CD4-positive, alpha-beta T cell treated with Interferon alpha-2 for 1 hour (primary cell): ENCODE measurements around the gene RETREG2.

ENCODE experiments used
- DNase-seq, 2 donors: peaks; one replicate each; pipeline ENCODE4 v3.0.0-alpha.2; 2020 to 2022

RETREG2 gene

DNA sequence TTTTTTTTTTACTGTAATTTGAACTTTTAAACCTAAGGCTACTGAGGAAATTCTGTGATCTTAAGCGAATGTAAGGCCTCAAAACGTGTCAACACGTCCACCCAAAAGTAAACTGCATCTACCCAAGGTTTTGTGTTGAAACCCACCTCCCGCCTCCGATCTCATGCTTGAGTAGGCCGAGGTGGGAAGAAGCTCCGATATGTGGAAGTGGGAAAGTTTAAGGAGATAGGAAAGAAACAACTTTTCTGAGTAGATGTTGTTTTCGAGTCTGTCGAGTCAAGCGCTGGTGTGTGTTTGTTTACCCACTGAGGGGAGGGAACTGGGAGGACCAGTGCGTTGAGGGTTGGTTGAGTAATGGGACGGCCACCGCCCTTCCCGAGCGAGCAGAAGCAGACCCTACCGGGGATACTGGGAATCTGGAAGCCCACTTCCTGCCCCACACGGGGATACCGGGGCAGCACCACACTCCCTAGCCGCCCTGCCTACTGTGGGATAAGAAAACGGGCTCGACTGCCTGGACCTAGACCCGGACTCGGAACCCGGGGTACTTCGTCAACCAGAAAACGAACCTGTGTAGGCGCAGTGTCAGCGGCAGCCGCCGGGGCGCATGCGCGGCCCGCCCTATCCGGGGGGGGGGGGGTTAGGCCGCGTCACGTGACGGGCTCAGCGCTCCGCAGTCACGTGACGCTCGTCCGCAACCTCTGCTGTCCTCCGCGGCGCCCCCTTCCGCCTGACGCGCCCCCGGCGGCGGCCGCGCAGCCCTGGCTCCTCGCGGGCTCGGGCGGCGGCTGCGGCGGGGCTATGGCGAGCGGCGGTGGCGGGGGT, at the start of gene RETREG2:
TSS of gene RETREG2 (plus strand) at position 724 of the 825 bp plus-strand sequence. CDS start at position 802, 78 bp downstream.
- DNase-seq, result peak; percentile 90 to 91

- DNase-seq, result no peak
Observed at GRCh38 chr2:219128396-219128795, 49.7 kb upstream of the RETREG2 start.

DNA sequence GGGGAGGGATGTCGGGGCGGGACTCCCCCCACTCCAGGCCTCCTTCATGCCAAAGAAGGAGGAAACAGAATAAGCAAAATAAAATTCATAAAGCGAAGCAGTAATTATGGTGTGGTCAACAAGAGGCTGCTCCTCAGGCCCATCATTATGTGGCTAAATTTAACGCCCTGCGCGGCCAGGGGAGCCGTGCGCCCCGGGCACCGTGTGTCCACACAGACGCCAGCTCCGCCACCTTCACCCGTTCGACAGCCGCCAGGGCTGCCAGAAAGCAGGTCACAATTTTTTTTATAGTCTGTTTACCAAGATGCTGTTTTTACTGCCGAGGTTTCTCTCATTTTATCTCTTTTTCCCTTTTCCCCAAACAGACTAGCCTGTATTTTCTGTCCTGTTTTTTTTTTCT, 48.5 kb upstream of the RETREG2 start:
- no peak for DNase-seq

DNA sequence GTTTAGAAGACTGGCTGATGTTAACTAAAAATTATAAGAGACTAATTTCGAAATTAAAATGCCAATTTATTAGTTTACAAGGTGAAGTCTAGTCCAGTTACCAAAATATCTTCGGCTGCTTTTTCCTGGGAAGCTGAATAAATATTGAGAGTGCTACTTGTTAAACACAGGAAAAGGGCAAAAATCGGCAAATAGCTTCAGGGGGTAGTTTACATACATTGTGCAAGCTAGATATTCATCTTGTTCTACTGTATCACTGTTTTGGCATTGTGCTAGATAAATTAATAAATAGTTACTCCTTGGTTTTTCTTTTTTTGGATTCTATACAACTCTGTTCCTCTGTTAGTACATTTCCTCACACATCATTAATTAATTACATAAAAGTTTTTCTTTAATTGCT, 46.7 kb upstream of the RETREG2 start:
- DNase-seq, result no peak

DNA sequence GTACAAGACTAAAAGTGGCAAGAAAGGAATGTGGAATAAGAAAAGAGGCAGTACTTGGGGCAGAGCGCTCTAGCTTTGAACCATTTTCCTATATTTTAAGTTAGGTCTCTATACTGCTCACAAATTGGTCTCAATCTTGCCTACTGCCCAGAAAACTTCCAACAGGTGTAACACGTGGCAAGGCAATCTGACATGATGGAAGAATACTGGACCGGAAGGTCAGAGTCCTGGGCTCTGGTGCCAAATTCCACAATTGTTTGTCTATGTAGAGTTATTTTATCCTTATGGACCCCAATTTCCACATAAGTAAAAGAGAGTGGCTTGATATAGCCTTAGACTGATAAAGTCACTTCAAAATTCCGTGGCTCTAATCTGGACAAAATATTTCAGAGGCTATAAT, 46.3 kb upstream of the RETREG2 start:
- DNase-seq, result no peak

DNA sequence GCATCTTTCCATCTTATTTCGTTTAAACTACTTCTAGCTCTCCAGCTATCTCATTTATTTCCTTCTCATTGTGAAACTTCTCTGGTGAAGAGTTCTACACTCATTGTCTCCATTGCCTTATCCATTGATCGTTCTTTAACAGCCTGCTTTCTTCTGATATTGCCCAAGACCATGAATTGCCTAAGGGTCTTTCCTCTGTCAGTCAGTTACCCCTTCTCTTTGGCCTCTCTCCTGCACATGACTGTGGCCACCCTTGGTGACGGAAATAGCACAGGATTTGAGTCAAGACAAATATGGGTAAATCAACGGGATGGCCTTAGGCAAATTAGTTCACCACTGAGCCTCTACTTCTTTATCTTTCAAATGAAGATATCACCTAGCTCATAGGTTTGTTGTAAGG, 44.1 kb upstream of the RETREG2 start:
- no peak for DNase-seq

DNA sequence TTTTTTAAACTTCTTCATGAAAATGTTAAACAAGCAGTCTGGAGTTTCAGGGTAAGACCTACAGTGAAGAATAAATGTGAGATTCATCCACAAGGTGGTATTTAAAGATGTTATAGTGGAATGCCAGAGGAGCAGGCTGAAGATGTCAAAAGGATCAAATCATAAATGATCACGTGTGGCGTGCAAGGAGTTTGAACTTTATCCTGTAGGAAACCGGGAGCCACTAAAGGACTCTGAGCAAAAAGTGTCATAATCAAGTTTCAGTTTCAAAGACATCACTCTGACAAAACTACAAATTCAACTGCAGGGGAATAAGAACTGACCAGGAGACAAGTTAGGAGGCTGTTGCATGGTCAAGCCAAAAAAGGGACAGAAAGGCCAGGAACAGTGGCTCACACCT, 37.4 kb upstream of the RETREG2 start:
- no peak for DNase-seq

DNA sequence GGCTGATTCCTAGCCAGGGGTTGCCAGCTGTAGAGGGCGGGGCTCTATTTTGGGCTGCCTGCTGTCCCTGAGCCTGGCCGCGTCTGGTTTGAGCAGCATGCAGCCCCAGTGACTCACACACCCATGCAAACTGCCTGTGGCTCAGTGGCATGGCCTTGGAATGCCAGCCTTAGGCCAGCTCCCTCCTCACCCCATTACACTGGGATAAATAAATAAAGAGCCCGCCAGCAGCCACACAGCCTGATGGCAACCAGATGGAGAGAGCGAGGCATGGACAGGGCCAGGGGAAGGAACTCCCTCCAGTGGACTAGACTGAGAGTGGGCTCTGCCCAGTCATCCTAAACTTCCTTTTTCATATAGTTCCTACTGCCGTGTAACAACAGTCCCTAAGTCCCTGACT, 35.7 kb upstream of the RETREG2 start:
- DNase-seq, result no peak

- no peak for DNase-seq
Observed at GRCh38 chr2:219149667-219150066, 28.4 kb upstream of the RETREG2 start.

GRCh38 chr2:219155054-219155644, 22.9 kb upstream of the RETREG2 start:
- DNase-seq, result peak; percentile 24 to 75

GRCh38 chr2:219157396-219157795, 20.7 kb upstream of the RETREG2 start:
- no peak for DNase-seq

DNA sequence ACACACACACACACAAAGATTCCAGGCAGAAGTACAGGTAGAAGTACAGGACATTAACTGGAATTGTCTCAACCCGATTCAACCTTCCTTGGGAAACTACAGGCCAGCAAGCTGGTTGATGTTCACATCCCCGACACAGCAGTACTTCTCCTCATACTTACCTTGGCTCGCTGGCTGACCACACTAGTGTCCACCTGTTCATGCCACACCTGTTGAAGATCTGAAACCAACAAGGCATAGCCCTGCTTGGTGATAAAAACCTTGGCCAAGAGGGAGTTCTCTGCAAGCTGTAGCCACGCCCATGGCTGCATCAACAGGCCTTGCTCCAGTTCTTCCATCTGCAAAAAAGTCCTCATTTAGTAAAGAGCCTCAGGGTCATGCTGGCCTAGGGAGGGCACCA, 20.1 kb upstream of the RETREG2 start:
- DNase-seq, result no peak

DNA sequence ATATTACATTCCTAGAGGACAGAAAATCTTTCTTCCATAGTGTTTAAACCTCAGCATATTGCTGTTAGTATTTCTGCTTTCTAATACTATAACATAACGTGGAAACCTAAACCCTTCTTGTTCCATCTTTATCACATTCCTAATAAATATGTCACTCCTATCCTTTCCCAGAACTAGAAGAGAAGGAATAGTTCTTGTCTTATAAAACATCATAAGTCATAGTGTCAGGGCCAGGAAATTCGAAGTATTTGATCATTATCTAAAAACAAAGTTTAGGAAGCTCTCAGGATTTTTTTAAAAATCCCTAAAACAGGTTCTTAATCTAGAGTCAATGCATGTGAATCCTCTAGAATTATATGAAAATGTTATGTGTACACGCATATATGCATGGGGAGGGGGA, 19.5 kb upstream of the RETREG2 start:
- DNase-seq, result no peak

- no peak for DNase-seq
Observed at GRCh38 chr2:219159771-219160185, 18.3 kb upstream of the RETREG2 start.

DNA sequence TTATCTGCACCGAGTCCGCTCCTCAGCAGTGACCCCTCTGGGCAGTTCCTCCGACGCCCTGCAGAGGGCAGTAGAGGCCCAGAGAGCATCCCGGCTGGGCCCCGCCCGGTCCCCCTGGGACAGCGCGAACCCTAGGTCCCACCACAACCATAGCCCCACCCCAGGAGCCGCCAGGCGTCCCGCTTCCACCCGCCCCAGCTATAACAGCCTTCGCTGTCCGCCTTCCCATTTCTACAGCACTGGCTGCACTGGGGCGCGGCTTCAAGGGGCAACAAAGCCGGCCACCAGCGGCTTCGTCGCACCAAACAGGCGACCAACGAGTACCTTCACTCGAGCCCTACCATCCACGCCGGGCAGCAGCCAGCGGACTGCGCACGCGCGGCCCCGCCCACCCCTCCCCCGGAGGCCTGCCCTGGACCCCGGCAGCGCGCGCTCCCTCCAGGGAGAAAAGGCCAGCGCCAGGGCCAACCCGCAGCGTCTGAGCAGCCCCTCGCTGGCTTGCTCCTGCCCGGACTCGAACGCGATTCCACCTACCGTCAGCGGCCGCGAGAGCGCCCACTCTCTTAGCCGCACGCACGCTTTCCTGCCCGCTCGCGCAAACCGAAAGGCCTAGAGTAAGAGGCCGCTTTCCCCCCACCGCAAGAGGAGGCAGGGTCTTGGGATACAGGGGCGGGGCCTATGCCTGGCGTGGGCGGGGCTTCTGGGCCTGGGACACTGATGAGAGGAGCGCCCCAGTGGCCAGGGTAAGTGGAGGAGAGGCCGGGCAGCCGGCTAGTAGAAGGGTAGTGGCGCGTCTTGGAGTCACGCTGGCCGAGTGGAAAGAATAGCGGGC, 17.7 kb upstream of the RETREG2 start, which contains the start of gene NHEJ1:
TSS of gene NHEJ1 (minus strand) at position 630 of the 832 bp plus-strand sequence. CDS start 2,453 bp downstream, outside the sequence.
- peak; percentile 93 to 95 for DNase-seq

DNA sequence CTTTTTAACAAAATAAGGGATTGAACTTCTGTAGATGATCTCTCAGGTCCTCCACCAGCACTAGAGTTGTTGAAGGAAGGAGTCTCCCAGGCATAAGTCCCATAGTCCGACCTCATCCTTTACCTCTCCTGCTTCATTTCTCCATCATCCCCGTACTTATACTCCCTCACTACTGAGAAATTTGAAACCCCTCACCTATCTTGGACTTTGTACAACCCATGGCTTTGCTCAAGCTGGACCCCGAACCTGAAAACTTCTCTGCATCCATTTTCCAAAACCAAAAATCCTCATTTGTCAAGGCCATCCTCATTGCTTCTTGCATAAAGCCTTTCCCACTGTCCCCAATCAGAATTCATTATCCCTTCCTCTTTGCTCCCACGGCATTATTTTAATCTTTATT, 17.0 kb upstream of the RETREG2 start:
- DNase-seq, result no peak

DNA sequence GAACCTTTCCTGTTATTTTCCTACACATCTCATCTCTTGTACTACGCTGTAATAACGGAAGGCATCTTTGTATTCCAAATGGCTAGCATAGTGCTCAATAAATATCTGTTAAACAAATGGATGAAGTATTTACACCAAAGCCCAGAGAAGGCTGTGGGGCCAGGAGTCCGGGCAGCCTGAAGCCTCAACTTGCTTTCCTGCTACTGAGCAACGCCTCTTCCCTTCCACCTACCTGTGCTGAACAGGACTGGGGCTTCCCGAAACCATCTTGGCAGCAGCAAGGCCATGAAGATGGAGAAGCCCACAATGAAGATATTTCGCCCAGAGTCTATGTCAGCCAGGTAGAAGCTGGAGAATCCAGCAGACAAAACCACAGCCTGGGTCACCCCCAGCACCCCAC, 14.9 kb upstream of the RETREG2 start:
- DNase-seq, result no peak

DNA sequence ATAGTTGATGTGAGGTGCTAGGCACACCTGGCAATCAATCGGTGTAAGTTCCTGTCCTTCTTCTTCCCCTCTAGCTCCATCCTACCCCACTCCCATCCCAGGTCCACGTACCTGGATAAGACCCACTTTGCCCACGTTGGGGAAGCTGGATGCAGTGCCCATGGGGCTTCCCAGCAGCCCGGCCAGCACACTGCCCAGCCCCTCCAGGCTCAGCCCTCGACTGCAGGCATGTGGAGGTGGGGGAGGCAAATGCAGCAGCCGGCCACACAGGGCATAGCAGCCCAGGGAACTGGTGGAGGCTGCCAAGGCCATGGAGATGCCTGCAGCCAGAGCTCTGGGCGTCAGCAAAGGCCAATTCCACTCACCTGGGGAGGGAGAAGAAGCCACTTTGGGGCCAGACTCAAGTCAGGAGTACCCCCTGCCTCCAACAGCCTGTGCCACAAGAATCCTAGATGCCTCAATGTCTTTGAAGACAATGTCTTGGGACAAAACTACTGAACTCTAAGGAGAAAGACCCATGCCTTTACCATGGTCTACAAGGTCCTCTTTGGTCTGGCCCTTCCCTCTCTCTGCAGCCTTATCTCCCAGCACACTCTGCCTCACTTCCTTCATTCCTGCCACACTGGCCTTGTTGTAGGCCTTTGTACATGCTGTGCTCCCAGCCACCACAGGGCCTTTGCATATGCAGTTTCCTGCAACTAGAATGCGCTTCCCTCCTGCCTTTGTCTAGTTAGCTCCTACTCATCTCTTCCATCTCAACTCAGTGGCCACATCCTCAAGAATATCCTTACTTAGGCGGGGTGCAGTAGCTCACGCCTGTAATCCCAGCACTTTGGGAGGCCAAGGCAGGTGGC, 12.8 kb upstream of the RETREG2 start:
- no peak for DNase-seq

DNA sequence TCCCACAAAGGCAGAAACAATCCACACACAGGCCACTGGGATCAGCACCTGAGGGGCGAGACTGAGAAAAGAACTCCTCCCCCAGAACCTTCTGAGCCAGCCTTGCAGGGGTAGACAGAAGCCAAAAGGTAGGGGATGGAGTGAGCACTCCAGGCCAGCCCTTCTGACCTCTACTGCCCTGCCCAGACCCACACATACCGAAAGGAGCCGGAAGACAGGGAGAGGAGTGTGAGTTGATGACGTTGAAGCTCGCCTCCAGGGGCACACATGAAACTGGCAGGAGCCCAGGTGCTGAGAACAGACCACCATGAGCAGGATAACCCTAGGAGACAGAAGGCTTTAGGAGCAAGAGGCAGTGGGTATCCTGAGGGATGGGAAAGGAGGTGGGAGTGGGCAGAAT, 10.1 kb upstream of the RETREG2 start:
- no peak for DNase-seq

DNA sequence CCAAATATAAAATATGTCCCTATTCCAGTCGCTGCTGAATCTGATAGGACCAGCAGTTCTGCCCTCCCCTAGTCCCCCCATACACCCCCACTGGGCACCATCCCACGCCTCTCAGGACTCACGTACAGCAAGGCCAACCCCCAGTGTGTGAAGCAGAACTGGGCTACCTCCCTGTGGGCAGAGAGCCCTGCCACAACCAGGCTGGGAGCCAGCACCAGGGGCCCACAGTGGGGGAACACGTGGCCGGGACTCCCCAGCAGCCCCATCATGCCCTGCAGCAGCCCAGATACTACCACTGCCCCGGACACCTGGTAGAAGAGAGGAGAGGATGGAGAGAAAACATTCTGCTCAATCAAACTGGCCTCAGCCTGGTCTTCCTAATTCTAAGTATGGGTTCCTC, 9.5 kb upstream of the RETREG2 start:
- DNase-seq, result no peak

DNA sequence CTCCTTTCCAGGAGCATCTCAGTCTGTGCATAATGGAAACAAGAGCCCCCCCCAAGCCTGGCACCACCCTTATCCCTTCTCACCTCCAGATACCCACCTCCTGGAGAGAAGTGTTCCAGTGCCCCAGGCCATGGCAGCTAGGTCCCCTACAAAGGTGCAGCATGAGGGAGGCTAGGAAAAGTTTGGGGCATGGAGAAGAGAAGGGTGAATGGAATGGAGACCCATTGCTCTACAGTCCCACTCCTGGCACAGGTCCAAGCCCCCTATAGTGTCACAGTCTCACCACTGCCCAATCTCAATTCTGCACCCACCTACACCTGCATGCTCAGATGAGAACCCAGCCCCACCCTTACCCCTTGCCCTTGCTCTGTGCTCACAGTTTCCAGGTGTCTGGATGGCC, 9.1 kb upstream of the RETREG2 start:
- DNase-seq, result no peak

GRCh38 chr2:219169930-219170654, 8.0 kb upstream of the RETREG2 start, which contains the start of gene SLC23A3:
TSS of gene SLC23A3 (minus strand) at chr2:219170029. CDS start at chr2:219169984, 45 bp downstream.
- DNase-seq, result no peak
